ENCODE measurements around the gene FOXA2. TPM values are rescaled to one million over a fixed set of nuclear protein-coding genes. Genes with fewer than 3 reads are reported as not detected.

Gene FOXA2
- total and polyA plus RNA-seq, 2 of the 13 experiments (the other 11 are each of a cell fraction or from before 2014, with no cell fraction given) = 8.8 to 12.2 TPM

DNA sequence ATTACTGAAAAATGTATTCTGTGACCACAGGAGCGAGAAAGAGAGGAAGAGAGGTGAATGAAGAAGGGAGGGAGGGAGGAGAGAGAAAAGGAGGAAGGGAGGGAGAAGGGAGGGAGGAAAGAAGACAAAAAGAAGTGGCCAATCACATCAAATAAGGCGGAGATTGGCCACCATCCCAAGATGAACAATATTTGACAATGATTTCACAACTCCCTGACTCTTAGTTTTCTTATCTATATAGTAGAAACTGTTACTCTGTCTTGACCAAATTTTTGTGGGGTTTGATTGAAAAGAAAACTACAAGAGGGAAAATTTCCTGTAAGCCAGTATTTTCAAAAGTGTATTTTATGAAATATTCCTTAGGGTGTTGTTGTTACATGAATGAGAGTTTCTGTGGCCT, 52.6 kb downstream of the FOXA2 start (continued):
- TF ChIP-seq ZNF232 (CRISPR knock-in tag; IDR thresholded peaks at IDR 0.05; ENCODE audit: borderline replicate concordance) (no peak), SNRNP70 (IDR thresholded peaks at IDR 0.05; ENCODE audit: low read depth, low read length) (no peak), ZNF883 (CRISPR knock-in tag; IDR thresholded peaks at IDR 0.05; ENCODE audit: not compliant biosample characterization) (no peak), NR2F1 (CRISPR knock-in tag; IDR thresholded peaks at IDR 0.05) (no peak), PHF8 (CRISPR knock-in tag; IDR thresholded peaks at IDR 0.05) (no peak), ZNF550 (CRISPR knock-in tag; IDR thresholded peaks at IDR 0.05; ENCODE audit: borderline replicate concordance) (no peak), SOX13 (IDR thresholded peaks at IDR 0.05) (no peak), SOX13 (CRISPR knock-in tag; conservative IDR thresholded peaks at IDR 0.05 in 1 of 2, IDR thresholded peaks at IDR 0.05 in 1 of 2) (0 out of 4 replicates have a peak, but pooled peaks of 1 of the 2 experiments have one; percentile 23), NR2C2 (CRISPR knock-in tag; IDR thresholded peaks at IDR 0.05; ENCODE audit: borderline replicate concordance) (no peak), NKX3-1 (CRISPR knock-in tag; IDR thresholded peaks at IDR 0.05) (no peak), GATAD2A (CRISPR knock-in tag; IDR thresholded peaks at IDR 0.05) (peak; percentile 27; the same call in 1 of the 2 replicates), ZNF781 (CRISPR knock-in tag; IDR thresholded peaks at IDR 0.05; ENCODE audit: borderline replicate concordance, not compliant biosample characterization) (no peak), ZNF557 (CRISPR knock-in tag; IDR thresholded peaks at IDR 0.05) (no peak), ZNF589 (CRISPR knock-in tag; conservative IDR thresholded peaks at IDR 0.05) (no peak), ZNF562 (CRISPR knock-in tag; IDR thresholded peaks at IDR 0.05; ENCODE audit: borderline replicate concordance) (no peak), MBNL3 (CRISPR knock-in tag; conservative IDR thresholded peaks at IDR 0.05) (no peak), BCL6 (CRISPR knock-in tag; IDR thresholded peaks at IDR 0.05) (no peak), ZBTB3 (CRISPR knock-in tag; IDR thresholded peaks at IDR 0.05; ENCODE audit: borderline replicate concordance, low read depth) (no peak), ZNF629 (CRISPR knock-in tag; conservative IDR thresholded peaks at IDR 0.05) (no peak), ESRRA (CRISPR knock-in tag; IDR thresholded peaks at IDR 0.05; ENCODE audit: low read depth) (no peak), ZNF24 (IDR thresholded peaks at IDR 0.05) (no peak), ZNF790 (CRISPR knock-in tag; IDR thresholded peaks at IDR 0.05; ENCODE audit: borderline replicate concordance) (no peak)
- TF ChIP-seq, protein P1, sequence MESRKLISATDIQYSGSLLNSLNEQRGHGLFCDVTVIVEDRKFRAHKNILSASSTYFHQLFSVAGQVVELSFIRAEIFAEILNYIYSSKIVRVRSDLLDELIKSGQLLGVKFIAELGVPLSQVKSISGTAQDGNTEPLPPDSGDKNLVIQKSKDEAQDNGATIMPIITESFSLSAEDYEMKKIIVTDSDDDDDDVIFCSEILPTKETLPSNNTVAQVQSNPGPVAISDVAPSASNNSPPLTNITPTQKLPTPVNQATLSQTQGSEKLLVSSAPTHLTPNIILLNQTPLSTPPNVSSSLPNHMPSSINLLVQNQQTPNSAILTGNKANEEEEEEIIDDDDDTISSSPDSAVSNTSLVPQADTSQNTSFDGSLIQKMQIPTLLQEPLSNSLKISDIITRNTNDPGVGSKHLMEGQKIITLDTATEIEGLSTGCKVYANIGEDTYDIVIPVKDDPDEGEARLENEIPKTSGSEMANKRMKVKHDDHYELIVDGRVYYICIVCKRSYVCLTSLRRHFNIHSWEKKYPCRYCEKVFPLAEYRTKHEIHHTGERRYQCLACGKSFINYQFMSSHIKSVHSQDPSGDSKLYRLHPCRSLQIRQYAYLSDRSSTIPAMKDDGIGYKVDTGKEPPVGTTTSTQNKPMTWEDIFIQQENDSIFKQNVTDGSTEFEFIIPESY (CRISPR knock-in tag; IDR thresholded peaks at IDR 0.05) = no peak
- TF ChIP-seq, protein P2, sequence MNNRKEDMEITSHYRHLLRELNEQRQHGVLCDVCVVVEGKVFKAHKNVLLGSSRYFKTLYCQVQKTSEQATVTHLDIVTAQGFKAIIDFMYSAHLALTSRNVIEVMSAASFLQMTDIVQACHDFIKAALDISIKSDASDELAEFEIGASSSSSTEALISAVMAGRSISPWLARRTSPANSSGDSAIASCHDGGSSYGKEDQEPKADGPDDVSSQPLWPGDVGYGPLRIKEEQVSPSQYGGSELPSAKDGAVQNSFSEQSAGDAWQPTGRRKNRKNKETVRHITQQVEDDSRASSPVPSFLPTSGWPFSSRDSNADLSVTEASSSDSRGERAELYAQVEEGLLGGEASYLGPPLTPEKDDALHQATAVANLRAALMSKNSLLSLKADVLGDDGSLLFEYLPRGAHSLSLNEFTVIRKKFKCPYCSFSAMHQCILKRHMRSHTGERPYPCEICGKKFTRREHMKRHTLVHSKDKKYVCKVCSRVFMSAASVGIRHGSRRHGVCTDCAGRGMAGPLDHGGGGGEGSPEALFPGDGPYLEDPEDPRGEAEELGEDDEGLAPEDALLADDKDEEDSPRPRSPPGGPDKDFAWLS (CRISPR knock-in tag; IDR thresholded peaks at IDR 0.05; ENCODE audit: borderline replicate concordance) = no peak
- TF ChIP-seq, protein P3, sequence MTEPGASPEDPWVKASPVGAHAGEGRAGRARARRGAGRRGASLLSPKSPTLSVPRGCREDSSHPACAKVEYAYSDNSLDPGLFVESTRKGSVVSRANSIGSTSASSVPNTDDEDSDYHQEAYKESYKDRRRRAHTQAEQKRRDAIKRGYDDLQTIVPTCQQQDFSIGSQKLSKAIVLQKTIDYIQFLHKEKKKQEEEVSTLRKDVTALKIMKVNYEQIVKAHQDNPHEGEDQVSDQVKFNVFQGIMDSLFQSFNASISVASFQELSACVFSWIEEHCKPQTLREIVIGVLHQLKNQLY (CRISPR knock-in tag; IDR thresholded peaks at IDR 0.05) = no peak
- TF ChIP-seq, protein P4, sequence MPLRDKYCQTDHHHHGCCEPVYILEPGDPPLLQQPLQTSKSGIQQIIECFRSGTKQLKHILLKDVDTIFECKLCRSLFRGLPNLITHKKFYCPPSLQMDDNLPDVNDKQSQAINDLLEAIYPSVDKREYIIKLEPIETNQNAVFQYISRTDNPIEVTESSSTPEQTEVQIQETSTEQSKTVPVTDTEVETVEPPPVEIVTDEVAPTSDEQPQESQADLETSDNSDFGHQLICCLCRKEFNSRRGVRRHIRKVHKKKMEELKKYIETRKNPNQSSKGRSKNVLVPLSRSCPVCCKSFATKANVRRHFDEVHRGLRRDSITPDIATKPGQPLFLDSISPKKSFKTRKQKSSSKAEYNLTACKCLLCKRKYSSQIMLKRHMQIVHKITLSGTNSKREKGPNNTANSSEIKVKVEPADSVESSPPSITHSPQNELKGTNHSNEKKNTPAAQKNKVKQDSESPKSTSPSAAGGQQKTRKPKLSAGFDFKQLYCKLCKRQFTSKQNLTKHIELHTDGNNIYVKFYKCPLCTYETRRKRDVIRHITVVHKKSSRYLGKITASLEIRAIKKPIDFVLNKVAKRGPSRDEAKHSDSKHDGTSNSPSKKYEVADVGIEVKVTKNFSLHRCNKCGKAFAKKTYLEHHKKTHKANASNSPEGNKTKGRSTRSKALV (CRISPR knock-in tag; IDR thresholded peaks at IDR 0.05) = no peak
